ENCODE measurements around the gene ABCE1.
A peak's percentile ranks its signal among the peaks of the same experiment; 100 is the strongest.

Gene ABCE1

DNA sequence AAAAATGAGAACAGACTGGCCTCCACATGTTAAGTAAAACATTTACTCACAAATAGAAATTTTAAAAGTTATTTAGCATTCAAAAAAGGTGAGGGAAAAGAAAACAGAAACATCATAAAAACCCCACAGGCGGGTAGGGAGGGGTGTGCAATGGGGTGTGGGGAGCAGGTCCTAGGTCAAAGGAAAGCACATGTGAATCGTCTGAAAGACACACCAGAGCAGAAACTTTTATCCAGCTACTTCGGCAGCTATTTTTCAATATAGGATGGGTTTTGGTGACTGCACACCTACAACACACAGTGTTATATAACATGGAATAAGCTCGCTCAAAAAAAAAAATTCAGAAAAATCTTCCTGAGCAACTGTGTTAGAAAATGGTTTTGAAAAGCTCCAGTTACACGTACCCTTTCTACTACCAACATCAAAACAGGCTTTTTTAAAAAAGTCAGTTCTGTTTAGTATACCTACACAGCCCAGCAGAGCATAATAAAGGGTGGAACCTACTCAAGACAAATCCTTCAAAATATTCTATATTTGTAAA lies 80.7 kb downstream of the ABCE1 start:
- peak; percentile 44 for DNase-seq

Data from CD4-positive, alpha-beta T cell treated with Interleukin-4 for 4 hours (primary cell).